GM10248 (cell line): ENCODE data around the gene FAM53B.

Source experiments
- CTCF ChIA-PET: fragments of 300-600 bp; sonication (Branson Sonifier 250); formaldehyde crosslinking; extraction: SDS; loops from one replicate; lab custom pipeline; 2021; ENCODE audit warnings: antibody characterized with exemption; lab: Yijun Ruan, JAX
- POLR2A ChIA-PET: fragments of 350-650 bp; sonication (Branson Sonifier 250); formaldehyde crosslinking; extraction: SDS; loops from one replicate; lab custom pipeline; 2020; ENCODE audit warnings: antibody characterized with exemption; lab: Yijun Ruan, JAX
- DNase-seq: peaks from one replicate; pipeline ENCODE4 v3.0.0; 2012; ENCODE audit errors: extremely low spot score
- TF ChIP-seq, protein P1 (sequence below): IDR thresholded peaks from 2 replicates; pipeline ENCODE4 v1.5.1; 2012; ENCODE audit warnings: mild to moderate bottlenecking, low read depth; ENCODE audit errors: extremely low read depth, missing control alignments, control extremely low read depth

The FAM53B gene

DNA sequence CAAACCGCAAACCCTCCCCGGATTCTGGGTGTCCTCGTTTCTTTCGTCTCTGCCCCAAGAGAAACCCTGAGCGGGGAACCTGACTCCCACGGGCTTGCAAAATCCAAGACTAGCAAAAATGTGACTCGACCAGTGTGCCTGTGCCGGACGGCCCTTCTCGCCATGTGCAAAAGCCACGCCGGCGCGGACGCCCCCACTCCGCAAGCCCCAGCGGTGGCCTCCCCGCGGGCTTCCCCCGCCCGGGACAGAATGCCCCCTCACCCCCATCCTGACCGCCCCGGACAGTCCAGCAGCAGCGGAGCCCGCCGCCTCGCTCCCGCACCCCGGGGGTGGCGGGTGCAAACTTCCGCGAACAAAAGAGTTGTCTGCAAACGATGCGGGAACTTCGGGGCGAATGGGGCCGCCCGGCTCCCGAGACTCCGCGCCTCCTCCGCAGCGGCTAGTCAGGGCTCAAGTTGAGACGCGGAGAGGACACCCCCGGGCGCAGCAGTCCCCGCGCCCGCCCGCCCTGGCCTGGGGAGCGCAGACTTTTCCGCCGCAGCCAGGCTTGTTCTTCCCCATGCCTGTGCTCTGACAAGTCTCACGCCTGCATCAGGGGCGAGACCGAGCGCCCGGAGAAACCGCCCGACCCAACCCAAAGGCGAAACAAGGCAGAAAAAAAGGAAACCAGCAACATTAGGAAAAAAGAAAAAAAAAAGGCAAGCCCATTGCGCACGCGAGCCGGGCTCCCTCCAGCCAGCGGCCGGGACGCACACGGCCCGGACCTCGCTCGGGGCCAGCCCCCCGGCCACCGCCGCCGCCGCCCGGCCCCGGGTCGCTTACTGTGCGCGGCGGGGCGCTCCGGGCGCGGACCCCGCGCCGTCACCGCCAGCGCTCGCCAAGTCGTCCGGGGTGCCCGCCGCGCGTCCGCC lies 732 bp downstream of the FAM53B start:
- DNase-seq = no peak
- ChIA-PET CTCF (interaction anchor here (1.1 to 5.0 kb wide), 8 partner anchors 12 to 213 kb away, joined by 3 to 79 read pairs (median 50); no protein-coding TSS in a partner anchor), POLR2A (no interaction called here)
- TF ChIP-seq, protein P1, sequence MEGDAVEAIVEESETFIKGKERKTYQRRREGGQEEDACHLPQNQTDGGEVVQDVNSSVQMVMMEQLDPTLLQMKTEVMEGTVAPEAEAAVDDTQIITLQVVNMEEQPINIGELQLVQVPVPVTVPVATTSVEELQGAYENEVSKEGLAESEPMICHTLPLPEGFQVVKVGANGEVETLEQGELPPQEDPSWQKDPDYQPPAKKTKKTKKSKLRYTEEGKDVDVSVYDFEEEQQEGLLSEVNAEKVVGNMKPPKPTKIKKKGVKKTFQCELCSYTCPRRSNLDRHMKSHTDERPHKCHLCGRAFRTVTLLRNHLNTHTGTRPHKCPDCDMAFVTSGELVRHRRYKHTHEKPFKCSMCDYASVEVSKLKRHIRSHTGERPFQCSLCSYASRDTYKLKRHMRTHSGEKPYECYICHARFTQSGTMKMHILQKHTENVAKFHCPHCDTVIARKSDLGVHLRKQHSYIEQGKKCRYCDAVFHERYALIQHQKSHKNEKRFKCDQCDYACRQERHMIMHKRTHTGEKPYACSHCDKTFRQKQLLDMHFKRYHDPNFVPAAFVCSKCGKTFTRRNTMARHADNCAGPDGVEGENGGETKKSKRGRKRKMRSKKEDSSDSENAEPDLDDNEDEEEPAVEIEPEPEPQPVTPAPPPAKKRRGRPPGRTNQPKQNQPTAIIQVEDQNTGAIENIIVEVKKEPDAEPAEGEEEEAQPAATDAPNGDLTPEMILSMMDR = no peak

- CTCF ChIA-PET = interaction anchor here (1.1 to 5.0 kb wide), 21 partner anchors 7 to 212 kb away, joined by 3 to 79 read pairs (median 16); partner anchors contain the start of gene ABRAXAS2
- TF ChIP-seq, protein P1 = peak; percentile 27
- POLR2A ChIA-PET = no interaction called here
- no peak for DNase-seq
These were observed 1.6 kb downstream of the FAM53B start for GRCh38 chr10:124742413-124743190.

DNA sequence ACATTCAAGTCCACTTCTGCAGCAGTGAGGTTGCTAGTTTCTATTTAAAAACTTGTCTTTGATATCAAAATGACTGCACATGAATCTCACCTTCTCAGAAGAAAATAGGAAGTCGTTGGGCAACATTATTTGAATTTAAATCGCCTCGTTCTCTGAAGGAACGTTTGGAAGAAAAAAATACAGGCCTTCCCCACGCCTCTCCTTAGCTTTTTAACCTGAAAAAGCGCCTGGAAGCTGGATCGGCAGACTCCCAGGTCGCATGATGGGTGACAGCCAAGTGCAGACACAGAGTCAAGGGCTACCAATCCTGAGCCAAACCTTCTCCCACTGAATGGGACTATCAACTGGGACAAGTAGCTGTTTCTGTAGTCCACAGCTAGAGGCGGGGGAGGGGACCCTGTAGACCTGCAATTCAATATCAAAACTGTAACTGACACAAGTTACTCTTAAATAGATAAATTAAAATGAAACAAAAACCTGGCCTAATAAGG lies 2.2 kb downstream of the FAM53B start:
- ChIA-PET POLR2A (interaction anchor here (1.7 kb wide), 1 partner anchor 23 kb away, joined by 4 read pairs; no protein-coding TSS in a partner anchor), CTCF (interaction anchor here (0.6 to 5.0 kb wide), 42 partner anchors 8 to 320 kb away, joined by 3 to 79 read pairs (median 8); partner anchors contain the start of genes ABRAXAS2 and EEF1AKMT2)
- TF ChIP-seq, protein P1 = no peak
- DNase-seq = no peak

DNA sequence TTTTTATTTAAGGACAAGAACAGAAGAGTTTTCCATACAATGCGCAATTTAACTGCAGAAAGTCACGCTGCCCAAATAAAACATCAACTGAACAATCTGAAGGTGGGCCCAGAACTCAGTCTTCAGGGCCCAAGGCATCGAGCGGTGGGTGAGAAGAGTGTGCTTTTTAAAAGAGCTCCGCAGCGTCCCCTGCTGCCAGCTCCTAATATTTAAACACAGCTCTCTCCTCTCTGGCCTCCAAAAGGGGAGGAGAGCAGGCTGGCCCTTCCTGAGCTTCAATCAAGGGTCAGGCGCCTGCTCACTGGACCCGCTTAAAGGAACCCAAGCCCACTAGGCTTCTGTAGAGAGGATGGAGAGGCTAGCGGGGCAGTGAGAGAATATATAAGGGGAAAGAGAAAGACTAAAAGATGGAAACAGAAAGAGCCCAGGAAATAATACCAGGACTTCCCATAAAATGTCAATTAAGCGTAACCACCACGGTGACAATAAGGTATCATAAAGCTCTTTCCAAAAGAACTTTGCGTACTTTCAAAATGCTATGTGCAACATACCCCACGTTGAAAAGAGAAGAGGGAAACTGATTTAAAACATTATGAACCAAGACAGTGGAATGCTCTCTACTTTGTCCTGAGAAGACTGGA lies 2.8 kb downstream of the FAM53B start:
- CTCF ChIA-PET = interaction anchor here (0.6 to 5.0 kb wide), 47 partner anchors 9 to 321 kb away, joined by 3 to 79 read pairs (median 5); partner anchors contain the start of genes ABRAXAS2 and EEF1AKMT2
- POLR2A ChIA-PET = interaction anchor here (0.6 to 1.7 kb wide), 3 partner anchors 18 to 1740 kb away, joined by 3 to 4 read pairs (median 4); no protein-coding TSS in a partner anchor
- TF ChIP-seq, protein P1 = peak; percentile 76
- peak; percentile 79 for DNase-seq

- CTCF ChIA-PET = interaction anchor here (0.7 to 5.0 kb wide), 45 partner anchors 9 to 322 kb away, joined by 3 to 79 read pairs (median 6); partner anchors contain the start of genes ABRAXAS2 and EEF1AKMT2
- POLR2A ChIA-PET = interaction anchor here (0.6 to 1.7 kb wide), 3 partner anchors 18 to 1740 kb away, joined by 3 to 4 read pairs (median 4); no protein-coding TSS in a partner anchor
- TF ChIP-seq, protein P1 = no peak
- DNase-seq = peak; percentile 65
These were observed 3.6 kb downstream of the FAM53B start for GRCh38 chr10:124740369-124741280.
